Measurements from ENCODE around the gene HAL.

HAL gene

DNA sequence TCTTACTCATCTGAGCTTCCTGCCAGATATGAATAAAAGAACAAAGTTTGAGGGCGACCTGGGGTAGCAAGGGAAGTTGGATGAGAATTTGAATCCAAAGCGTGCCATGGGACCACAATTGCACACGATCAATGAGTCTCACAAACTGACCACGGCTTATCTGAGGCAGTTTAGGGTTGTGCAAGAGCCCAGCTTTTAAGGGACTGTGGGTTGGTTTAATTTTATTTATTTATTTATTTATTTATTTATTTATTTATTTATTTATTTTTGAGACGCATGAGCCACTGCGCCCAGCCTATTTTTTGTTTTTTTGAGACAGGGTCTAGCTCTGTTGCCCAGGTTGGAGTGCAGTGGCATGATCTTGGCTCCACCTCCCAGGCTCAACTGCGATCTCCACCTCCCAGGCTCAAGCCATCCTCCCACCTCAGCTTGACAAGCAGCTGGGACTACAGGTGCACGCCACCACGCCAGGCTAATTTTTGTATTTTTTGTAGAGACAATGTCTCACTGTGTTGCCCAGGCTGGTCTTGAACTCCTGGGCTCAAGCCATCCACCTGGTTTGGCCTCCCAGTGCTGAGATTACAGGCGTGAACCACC is 51.9 kb downstream of the HAL start:
- no peak for TF ChIP-seq ZFX (IDR thresholded peaks at IDR 0.05)
- no peak for TF ChIP-seq CTCF (conservative IDR thresholded peaks at IDR 0.05)
- H3K27ac ChIP-seq = no peak overlapping the region

- TF ChIP-seq CTCF (conservative IDR thresholded peaks at IDR 0.05) (peak; percentile 11; the same call in 1 of the 2 replicates), ZFX (IDR thresholded peaks at IDR 0.05) (no peak)
- peak within 1 kb of the TSS; percentile 36; the same call in 1 of the 2 replicates for H3K27ac ChIP-seq
Measured at GRCh38 chr12:95943330-95943842, 52.8 kb downstream of the HAL start, which contains the start of gene AMDHD1. AMDHD1 (plus strand) TSS chr12:95943331; CDS start chr12:95943399, 68 bp downstream.

DNA sequence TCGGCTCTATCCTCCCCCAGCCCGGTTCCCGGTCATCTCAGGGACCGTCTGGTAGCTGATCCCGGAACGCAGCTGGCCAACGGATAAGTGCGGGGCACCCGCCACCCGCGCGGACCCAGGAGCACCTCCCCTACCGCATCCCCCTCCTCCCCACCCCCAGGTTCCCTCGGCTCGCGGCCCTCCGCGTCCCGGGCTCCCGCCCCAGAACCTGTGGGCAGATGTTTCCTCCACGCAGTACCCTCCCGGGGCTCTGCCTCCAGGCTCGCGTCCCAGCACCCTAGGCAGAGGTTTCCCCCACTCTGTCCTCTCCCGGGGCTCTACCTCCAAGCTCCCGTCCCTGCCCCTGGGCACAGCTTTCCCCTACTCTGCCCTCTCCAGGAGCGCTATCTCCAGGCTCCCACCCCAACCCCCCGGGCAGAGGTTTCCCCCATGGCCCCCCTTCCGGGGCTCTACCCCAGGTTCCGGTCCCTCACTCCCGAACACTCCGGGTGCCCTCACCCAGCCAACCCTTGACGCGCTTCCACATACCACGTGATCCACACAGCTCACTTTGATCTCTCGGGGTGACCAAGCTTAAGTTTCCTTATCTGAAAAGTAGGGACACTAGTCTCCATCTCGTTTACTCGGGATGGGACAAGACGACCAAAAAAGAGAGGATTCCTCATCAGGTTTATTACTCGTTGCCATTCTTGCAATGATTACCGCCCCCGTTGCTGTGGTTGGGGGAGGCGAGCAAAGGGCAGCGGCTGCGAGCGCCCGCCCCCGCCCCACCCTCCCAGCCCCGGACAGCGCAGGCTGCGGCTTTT is 53.4 kb downstream of the HAL start, which contains the start of gene CCDC38:
TSS of gene CCDC38 (minus strand) at position 91 of the 806 bp plus-strand sequence. CDS start 6,105 bp downstream, outside the sequence.
- TF ChIP-seq ZFX (IDR thresholded peaks at IDR 0.05) (no peak), CTCF (conservative IDR thresholded peaks at IDR 0.05) (no peak)
- peak within 1 kb of the TSS; percentile 36; the same call in 1 of the 2 replicates for H3K27ac ChIP-seq

- TF ChIP-seq ZFX (IDR thresholded peaks at IDR 0.05) = no peak
- no peak for TF ChIP-seq CTCF (conservative IDR thresholded peaks at IDR 0.05)
- peak overlapping the region; percentile 36; the same call in 1 of the 2 replicates for H3K27ac ChIP-seq
Measured at GRCh38 chr12:95942101-95942523, 54.0 kb downstream of the HAL start.

- no peak overlapping the region for H3K27ac ChIP-seq
- TF ChIP-seq CTCF (conservative IDR thresholded peaks at IDR 0.05) (no peak), ZFX (IDR thresholded peaks at IDR 0.05) (no peak)
Measured at GRCh38 chr12:95940514-95940913, 55.6 kb downstream of the HAL start.
